ENCODE measurements around the gene LRP1B. TPM values are rescaled to one million over a fixed set of nuclear protein-coding genes. Genes with fewer than 3 reads are reported as not detected.

LRP1B gene
- polyA plus RNA-seq, 1 donor from 2014 or later = 12.7 TPM

DNA sequence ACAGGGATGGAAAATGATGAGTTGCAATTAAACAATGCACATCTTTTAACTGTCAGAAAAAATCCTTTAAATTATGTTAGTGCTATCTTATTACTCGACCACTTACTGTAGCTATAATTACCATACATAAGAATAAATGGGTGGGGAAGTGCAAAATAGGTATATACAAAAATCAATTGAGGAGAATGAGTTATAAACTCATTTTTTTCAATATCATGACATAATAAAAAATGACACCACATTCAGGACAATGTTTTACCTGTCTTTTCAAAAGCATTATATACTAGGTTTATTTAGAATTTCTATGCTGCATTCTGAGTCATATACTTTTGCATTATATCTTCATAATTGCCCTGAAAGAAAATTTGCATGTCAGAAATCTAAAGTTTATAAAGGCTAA is 1533.6 kb downstream of the LRP1B start:
- Histone ChIP-seq H3K27me3 (ENCODE audit: insufficient read depth, low read depth, low read length) (no peaks in the 10 kb centered on the region), H3K27ac (ENCODE audit: low read length) (no peak overlapping the region), H3K36me3 (ENCODE audit: insufficient read depth, low read length) (no peaks in the 10 kb centered on the region), H2AFZ (ENCODE audit: low read depth, low read length) (no peak overlapping the region), H3K9ac (ENCODE audit: low read length) (no peak overlapping the region), H3F3A (ENCODE audit: insufficient read depth, low read length, poor library complexity, severe bottlenecking) (no peaks in the 10 kb centered on the region), H3K9me2 (ENCODE audit: insufficient read depth, low read length) (no peaks in the 10 kb centered on the region), H3K4me3 (ENCODE audit: low read length) (no peak overlapping the region), H3K79me2 (replicated peaks; ENCODE audit: insufficient read depth, low read length) (no peaks in the 10 kb centered on the region), H4K20me1 (ENCODE audit: insufficient read depth) (no peaks in the 10 kb centered on the region), H3K9me3 (ENCODE audit: low read length) (no peaks in the 10 kb centered on the region), H3K4me2 (ENCODE audit: low read length) (no peak overlapping the region)
- TF ChIP-seq SMC3 (conservative IDR thresholded peaks at IDR 0.05; ENCODE audit: poor library complexity) (no peak), MXI1 (conservative IDR thresholded peaks at IDR 0.05; ENCODE audit: poor library complexity, severe bottlenecking) (no peak), POLR2AphosphoS5 (IDR thresholded peaks at IDR 0.05) (no peak), RAD21 (conservative IDR thresholded peaks at IDR 0.05) (no peak), TAF1 (IDR thresholded peaks at IDR 0.05; ENCODE audit: low read depth) (no peak), EZH2 (IDR thresholded peaks at IDR 0.05; ENCODE audit: borderline replicate concordance, insufficient read depth, low read length, poor library complexity, severe bottlenecking) (no peak)
- TF ChIP-seq, protein P1, sequence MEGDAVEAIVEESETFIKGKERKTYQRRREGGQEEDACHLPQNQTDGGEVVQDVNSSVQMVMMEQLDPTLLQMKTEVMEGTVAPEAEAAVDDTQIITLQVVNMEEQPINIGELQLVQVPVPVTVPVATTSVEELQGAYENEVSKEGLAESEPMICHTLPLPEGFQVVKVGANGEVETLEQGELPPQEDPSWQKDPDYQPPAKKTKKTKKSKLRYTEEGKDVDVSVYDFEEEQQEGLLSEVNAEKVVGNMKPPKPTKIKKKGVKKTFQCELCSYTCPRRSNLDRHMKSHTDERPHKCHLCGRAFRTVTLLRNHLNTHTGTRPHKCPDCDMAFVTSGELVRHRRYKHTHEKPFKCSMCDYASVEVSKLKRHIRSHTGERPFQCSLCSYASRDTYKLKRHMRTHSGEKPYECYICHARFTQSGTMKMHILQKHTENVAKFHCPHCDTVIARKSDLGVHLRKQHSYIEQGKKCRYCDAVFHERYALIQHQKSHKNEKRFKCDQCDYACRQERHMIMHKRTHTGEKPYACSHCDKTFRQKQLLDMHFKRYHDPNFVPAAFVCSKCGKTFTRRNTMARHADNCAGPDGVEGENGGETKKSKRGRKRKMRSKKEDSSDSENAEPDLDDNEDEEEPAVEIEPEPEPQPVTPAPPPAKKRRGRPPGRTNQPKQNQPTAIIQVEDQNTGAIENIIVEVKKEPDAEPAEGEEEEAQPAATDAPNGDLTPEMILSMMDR (IDR thresholded peaks at IDR 0.05; ENCODE audit: poor library complexity, severe bottlenecking) = no peak
- TF ChIP-seq, protein P2, sequence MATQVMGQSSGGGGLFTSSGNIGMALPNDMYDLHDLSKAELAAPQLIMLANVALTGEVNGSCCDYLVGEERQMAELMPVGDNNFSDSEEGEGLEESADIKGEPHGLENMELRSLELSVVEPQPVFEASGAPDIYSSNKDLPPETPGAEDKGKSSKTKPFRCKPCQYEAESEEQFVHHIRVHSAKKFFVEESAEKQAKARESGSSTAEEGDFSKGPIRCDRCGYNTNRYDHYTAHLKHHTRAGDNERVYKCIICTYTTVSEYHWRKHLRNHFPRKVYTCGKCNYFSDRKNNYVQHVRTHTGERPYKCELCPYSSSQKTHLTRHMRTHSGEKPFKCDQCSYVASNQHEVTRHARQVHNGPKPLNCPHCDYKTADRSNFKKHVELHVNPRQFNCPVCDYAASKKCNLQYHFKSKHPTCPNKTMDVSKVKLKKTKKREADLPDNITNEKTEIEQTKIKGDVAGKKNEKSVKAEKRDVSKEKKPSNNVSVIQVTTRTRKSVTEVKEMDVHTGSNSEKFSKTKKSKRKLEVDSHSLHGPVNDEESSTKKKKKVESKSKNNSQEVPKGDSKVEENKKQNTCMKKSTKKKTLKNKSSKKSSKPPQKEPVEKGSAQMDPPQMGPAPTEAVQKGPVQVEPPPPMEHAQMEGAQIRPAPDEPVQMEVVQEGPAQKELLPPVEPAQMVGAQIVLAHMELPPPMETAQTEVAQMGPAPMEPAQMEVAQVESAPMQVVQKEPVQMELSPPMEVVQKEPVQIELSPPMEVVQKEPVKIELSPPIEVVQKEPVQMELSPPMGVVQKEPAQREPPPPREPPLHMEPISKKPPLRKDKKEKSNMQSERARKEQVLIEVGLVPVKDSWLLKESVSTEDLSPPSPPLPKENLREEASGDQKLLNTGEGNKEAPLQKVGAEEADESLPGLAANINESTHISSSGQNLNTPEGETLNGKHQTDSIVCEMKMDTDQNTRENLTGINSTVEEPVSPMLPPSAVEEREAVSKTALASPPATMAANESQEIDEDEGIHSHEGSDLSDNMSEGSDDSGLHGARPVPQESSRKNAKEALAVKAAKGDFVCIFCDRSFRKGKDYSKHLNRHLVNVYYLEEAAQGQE (IDR thresholded peaks at IDR 0.05; ENCODE audit: borderline replicate concordance) = no peak

DNA sequence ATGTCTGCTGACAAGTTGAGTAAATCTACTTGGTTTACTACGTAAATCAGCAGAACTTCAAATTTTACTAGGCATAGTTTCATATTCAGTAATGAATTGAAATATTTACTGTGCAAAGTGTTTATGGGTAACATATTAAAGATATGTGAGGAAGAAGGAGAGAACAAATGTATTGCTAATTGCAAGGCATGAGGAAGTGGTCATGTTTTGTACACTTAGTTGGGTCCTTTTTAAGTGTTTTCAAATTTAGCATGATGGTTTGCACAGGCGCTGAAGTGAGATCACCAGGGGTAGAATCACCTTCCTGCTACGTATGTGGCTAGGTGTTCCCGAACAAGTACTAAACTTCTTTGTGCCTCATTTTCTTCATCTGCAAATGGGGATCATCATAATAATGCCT is 1534.4 kb downstream of the LRP1B start:
- no peaks in the 10 kb centered on the region for H3K9me2 ChIP-seq (ENCODE audit: insufficient read depth, low read length)
- H3K9ac ChIP-seq (ENCODE audit: low read length) = no peak overlapping the region
- H4K20me1 ChIP-seq (ENCODE audit: insufficient read depth) = no peaks in the 10 kb centered on the region
- no peaks in the 10 kb centered on the region for H3K79me2 ChIP-seq (replicated peaks; ENCODE audit: insufficient read depth, low read length)
- H3K9me3 ChIP-seq (ENCODE audit: low read length) = no peaks in the 10 kb centered on the region
- no peak overlapping the region for H3K4me2 ChIP-seq (ENCODE audit: low read length)
- H3K27ac ChIP-seq (ENCODE audit: low read length) = no peak overlapping the region
- TF ChIP-seq POLR2AphosphoS5 (IDR thresholded peaks at IDR 0.05) (no peak), EP300 (conservative IDR thresholded peaks at IDR 0.05; ENCODE audit: poor library complexity, severe bottlenecking) (peak; percentile 2)
- H3K4me3 ChIP-seq (ENCODE audit: low read length) = no peak overlapping the region
- no peak overlapping the region for H2AFZ ChIP-seq (ENCODE audit: low read depth, low read length)
- no peaks in the 10 kb centered on the region for H3K27me3 ChIP-seq (ENCODE audit: insufficient read depth, low read depth, low read length)
- H3K36me3 ChIP-seq (ENCODE audit: insufficient read depth, low read length) = no peaks in the 10 kb centered on the region
- H3F3A ChIP-seq (ENCODE audit: insufficient read depth, low read length, poor library complexity, severe bottlenecking) = no peaks in the 10 kb centered on the region

DNA sequence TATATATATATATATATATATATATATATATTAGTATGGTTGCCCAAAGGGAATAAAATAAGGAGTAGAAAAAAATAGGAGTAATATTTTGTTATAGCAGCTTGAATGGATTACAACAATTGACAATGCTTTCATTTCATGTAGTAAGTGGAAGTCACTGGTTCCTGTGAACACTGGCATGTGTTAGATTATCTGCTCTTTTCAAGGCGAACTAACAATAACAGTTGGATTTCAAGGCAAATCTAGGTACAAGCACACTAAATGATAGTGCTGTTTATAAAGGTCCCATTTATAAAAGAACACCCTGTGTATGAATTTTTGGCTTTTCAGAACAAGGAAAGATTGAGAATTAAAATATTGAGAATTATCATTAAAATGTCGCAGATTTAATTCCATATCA is 1535.7 kb downstream of the LRP1B start:
- H3K4me3 ChIP-seq (ENCODE audit: low read length) = no peak overlapping the region
- H3K4me2 ChIP-seq (ENCODE audit: low read length) = no peak overlapping the region
- no peaks in the 10 kb centered on the region for H3K9me3 ChIP-seq (ENCODE audit: low read length)
- H3K9ac ChIP-seq (ENCODE audit: low read length) = no peak overlapping the region
- H3K36me3 ChIP-seq (ENCODE audit: insufficient read depth, low read length) = no peaks in the 10 kb centered on the region
- H3F3A ChIP-seq (ENCODE audit: insufficient read depth, low read length, poor library complexity, severe bottlenecking) = no peaks in the 10 kb centered on the region
- no peaks in the 10 kb centered on the region for H3K9me2 ChIP-seq (ENCODE audit: insufficient read depth, low read length)
- no peaks in the 10 kb centered on the region for H3K27me3 ChIP-seq (ENCODE audit: insufficient read depth, low read depth, low read length)
- H4K20me1 ChIP-seq (ENCODE audit: insufficient read depth) = no peaks in the 10 kb centered on the region
- H3K79me2 ChIP-seq (replicated peaks; ENCODE audit: insufficient read depth, low read length) = no peaks in the 10 kb centered on the region
- no peak overlapping the region for H3K27ac ChIP-seq (ENCODE audit: low read length)
- no peak overlapping the region for H2AFZ ChIP-seq (ENCODE audit: low read depth, low read length)
- no peak for TF ChIP-seq SMC3 (conservative IDR thresholded peaks at IDR 0.05; ENCODE audit: poor library complexity)
- TF ChIP-seq EP300 (conservative IDR thresholded peaks at IDR 0.05; ENCODE audit: poor library complexity, severe bottlenecking) = no peak
- no peak for TF ChIP-seq TAF1 (IDR thresholded peaks at IDR 0.05; ENCODE audit: low read depth)
- TF ChIP-seq, protein P1 (IDR thresholded peaks at IDR 0.05; ENCODE audit: poor library complexity, severe bottlenecking) = no peak
- no peak for TF ChIP-seq EZH2 (IDR thresholded peaks at IDR 0.05; ENCODE audit: borderline replicate concordance, insufficient read depth, low read length, poor library complexity, severe bottlenecking)
- no peak for TF ChIP-seq POLR2AphosphoS5 (IDR thresholded peaks at IDR 0.05)
- no peak for TF ChIP-seq MXI1 (conservative IDR thresholded peaks at IDR 0.05; ENCODE audit: poor library complexity, severe bottlenecking)
- no peak for TF ChIP-seq RAD21 (conservative IDR thresholded peaks at IDR 0.05)

Data from neural cell (in vitro differentiated cells).